Calu3 (cell line): Measurements from ENCODE around the gene KIAA1614. TPM values are rescaled to one million over a fixed set of nuclear protein-coding genes. Genes with fewer than 3 reads are reported as not detected.
A peak's percentile ranks its signal among the peaks of the same experiment; 100 is the strongest.

Experiments
- Bru-seq: library from RNA; stranded (reverse); fragments of 400-500 nt; gene quantifications from one replicate; lab custom pipeline; 2021; lab: Mats Ljungman, UMichigan
- BruChase-seq, 2 experiments: library from RNA; stranded (reverse); fragments of 400-500 nt; gene quantifications; one replicate each; lab custom pipeline; 2021; lab: Mats Ljungman, UMichigan
- BruUV-seq: library from RNA; stranded (reverse); fragments of 400-500 nt; replicated peaks from 2 replicates; lab custom pipeline; 2021; lab: Mats Ljungman, UMichigan
- CTCF ChIA-PET: fragments of 300-600 bp; sonication (Branson Sonifier 250); formaldehyde crosslinking; loops from one replicate; lab custom pipeline; 2022; ENCODE audit warnings: antibody characterized with exemption; lab: Charles Lee
- DNase-seq: peaks from one replicate; pipeline ENCODE4 v3.0.0; 2022
- H3K27ac Mint-ChIP-seq: one replicate; pipeline ENCODE4 v1.8.0; 2022; ENCODE audit warnings: mixed read lengths; ENCODE audit not compliant: unreplicated experiment
- H3K27me3 Mint-ChIP-seq: one replicate; pipeline ENCODE4 v1.8.0; 2022; ENCODE audit warnings: mixed read lengths; ENCODE audit not compliant: unreplicated experiment
- H3K36me3 Mint-ChIP-seq: one replicate; pipeline ENCODE4 v1.8.0; 2022; ENCODE audit warnings: mild to moderate bottlenecking, moderate library complexity, mixed read lengths; ENCODE audit not compliant: insufficient read depth, unreplicated experiment
- H3K4me1 Mint-ChIP-seq: one replicate; pipeline ENCODE4 v1.8.0; 2022; ENCODE audit warnings: mild to moderate bottlenecking, low read depth, mixed read lengths; ENCODE audit not compliant: unreplicated experiment
- H3K4me3 Mint-ChIP-seq: one replicate; pipeline ENCODE4 v1.8.0; 2022; ENCODE audit warnings: mild to moderate bottlenecking, low read depth, moderate library complexity, mixed read lengths; ENCODE audit not compliant: unreplicated experiment
- H3K9me3 Mint-ChIP-seq: one replicate; pipeline ENCODE4 v1.8.0; 2022; ENCODE audit warnings: low read depth, mixed read lengths; ENCODE audit not compliant: unreplicated experiment
- CTCF ChIP-seq: fragments of 200-600 bp; IDR thresholded peaks from one replicate; pipeline ENCODE4 v1.8.0; 2022; ENCODE audit warnings: antibody characterized with exemption; ENCODE audit not compliant: unreplicated experiment
- intact Hi-C: fragments of 100-400 bp; cut with micrococcal nuclease; formaldehyde crosslinking; loops from one replicate; pipeline ENCODE4 v1.10.0; 2022; ENCODE audit not compliant: unreplicated experiment
- long read RNA-seq: library from polyadenylated mRNA; stranded (forward); transcript quantifications from one replicate; pipeline ENCODE4 v2.0.0, GENCODE V29; 2022
- total RNA-seq: library from RNA; stranded (reverse); gene quantifications from 2 replicates; pipeline ENCODE4 v1.2.3, GENCODE V29; 2022

The KIAA1614 gene
- total RNA-seq (0.19 and 0.27 TPM in 2 replicates), Bru-seq, nascent RNA (percentile 15 among the genes with signal in this experiment), BruChase-seq, experiment 1, labeled RNA remaining after a 6-hour chase (percentile 30 among the genes with signal in this experiment), BruChase-seq, experiment 2, labeled RNA remaining after a 2-hour chase (percentile 23 among the genes with signal in this experiment)
- long read RNA-seq: 0 reads

GRCh38 chr1:180912801-180913565, at the start of gene KIAA1614:
TSS of gene KIAA1614 (plus strand) at chr1:180912897. CDS start at chr1:180913244, 347 bp downstream.
- TF ChIP-seq CTCF: no peak
- peak; percentile 13 for DNase-seq
- H3K4me1 Mint-ChIP-seq: peaks cover 17% of the 10 kb centered on the region
- BruUV-seq: no TSS peak
- peak within 1 kb of the TSS; percentile 66 for H3K4me3 Mint-ChIP-seq
- H3K36me3 Mint-ChIP-seq: peaks cover 4% of the 10 kb centered on the region
- no peaks in the 10 kb centered on the region for H3K9me3 Mint-ChIP-seq
- H3K27ac Mint-ChIP-seq: no peak within 1 kb of the TSS
- CTCF ChIA-PET: interaction anchor here (0.7 kb wide), 1 partner anchor 12 kb away, joined by 3 read pairs; no protein-coding TSS in a partner anchor
- peaks cover 55% of the 10 kb centered on the region for H3K27me3 Mint-ChIP-seq
- intact Hi-C loops: no loop called here

DNA sequence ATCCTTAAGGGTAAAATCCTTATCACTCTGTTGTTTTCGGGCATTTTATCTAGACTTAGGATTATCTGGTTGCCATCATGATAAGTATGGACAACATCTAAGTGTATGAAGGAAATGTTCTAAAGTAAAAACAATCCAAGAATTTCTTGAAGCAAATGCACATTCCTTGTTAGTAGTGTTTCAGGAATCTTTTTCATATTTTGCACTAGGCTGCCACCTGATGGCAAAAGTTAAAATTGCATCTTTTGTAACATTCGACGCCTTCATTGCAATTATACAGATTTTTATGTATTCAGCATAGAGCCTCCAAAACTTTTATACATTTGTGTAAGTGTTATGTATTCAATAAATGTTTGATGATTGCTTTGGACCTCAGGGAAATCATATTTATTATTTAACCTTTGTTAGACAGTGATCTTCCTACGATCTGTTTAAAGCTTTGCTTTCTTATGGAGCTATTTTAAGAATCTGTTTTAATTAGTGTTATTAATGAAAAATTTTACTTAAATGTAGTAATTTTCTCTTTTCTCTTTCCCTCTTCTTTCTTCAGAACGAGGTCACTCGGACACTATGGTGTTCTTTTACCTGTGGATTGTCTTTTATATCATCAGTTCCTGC, 49.4 kb upstream of the KIAA1614 start:
- peaks cover 8% of the 10 kb centered on the region for H3K4me1 Mint-ChIP-seq
- no peaks in the 10 kb centered on the region for H3K36me3 Mint-ChIP-seq
- no peaks in the 10 kb centered on the region for H3K9me3 Mint-ChIP-seq
- peak; percentile 48 for TF ChIP-seq CTCF
- H3K27ac Mint-ChIP-seq: no peak overlapping the region
- CTCF ChIA-PET: interaction anchor here (0.6 to 2.9 kb wide), 4 partner anchors 20 to 348 kb away, joined by 3 to 25 read pairs (median 4); no protein-coding TSS in a partner anchor
- H3K27me3 Mint-ChIP-seq: no peaks in the 10 kb centered on the region
- BruUV-seq: no TSS peak
- H3K4me3 Mint-ChIP-seq: no peak overlapping the region
- DNase-seq: peak; percentile 52
- intact Hi-C loops: loop anchor here (5.0 kb wide), 3 partner anchors 86 to 331 kb away; partner anchors contain the start of gene XPR1

GRCh38 chr1:180881806-180882509, 30.7 kb upstream of the KIAA1614 start:
- H3K27me3 Mint-ChIP-seq: no peaks in the 10 kb centered on the region
- H3K4me3 Mint-ChIP-seq: no peak overlapping the region
- intact Hi-C loops: loop anchor here (1.0 to 5.0 kb wide), 3 partner anchors 200 to 284 kb away; no protein-coding TSS in a partner anchor
- TF ChIP-seq CTCF: no peak
- H3K27ac Mint-ChIP-seq: no peak overlapping the region
- H3K36me3 Mint-ChIP-seq: no peaks in the 10 kb centered on the region
- DNase-seq: no peak
- CTCF ChIA-PET: interaction anchor here (0.6 to 1.5 kb wide), 23 partner anchors 9 to 562 kb away, joined by 3 to 23 read pairs (median 4); no protein-coding TSS in a partner anchor
- no peaks in the 10 kb centered on the region for H3K4me1 Mint-ChIP-seq
- BruUV-seq: no TSS peak
- H3K9me3 Mint-ChIP-seq: no peaks in the 10 kb centered on the region
